GM12878 (cell line): Measurements from ENCODE around the gene CCDC107. TPM values are rescaled to one million over a fixed set of nuclear protein-coding genes. Genes with fewer than 3 reads are reported as not detected.

ENCODE experiments used
- BCL3 ChIP-seq: IDR thresholded peaks from 2 replicates; pipeline ENCODE4 v1.6.1; 2011; ENCODE audit warnings: borderline replicate concordance, low read depth, mild to moderate bottlenecking, moderate library complexity, low read length; ENCODE audit not compliant: insufficient read depth, poor library complexity, severe bottlenecking
- CBX5 ChIP-seq: sonication (generic); IDR thresholded peaks from 2 replicates; pipeline ENCODE4 v1.6.1; 2016; ENCODE audit warnings: low read depth, moderate library complexity, mild to moderate bottlenecking, inconsistent platforms
- EGR1 ChIP-seq, 2 experiments: IDR thresholded peaks; 1 replicate in 1 of 2; 2 replicates in 1 of 2; pipeline ENCODE4 v1.6.1; 2011 to 2012; ENCODE audit warnings: low read depth in 2 of 2, low read length in 2 of 2, borderline replicate concordance in 1 of 2, mild to moderate bottlenecking in 1 of 2, moderate library complexity in 1 of 2
- EP300 ChIP-seq, 2 experiments: fragments of 150-350 bp in 1 of 2; IDR thresholded peaks; 2 replicates each; pipeline ENCODE4 v1.6.1; 2011 to 2012; ENCODE audit warnings: low read depth in 2 of 2, low read length in 2 of 2, borderline replicate concordance in 1 of 2, improper control_type of control experiment in 1 of 2, inconsistent platforms in 1 of 2; ENCODE audit not compliant: control insufficient read depth in 1 of 2
- JUNB ChIP-seq: IDR thresholded peaks from 2 replicates; pipeline ENCODE4 v1.6.1; 2016; ENCODE audit warnings: antibody characterized with exemption, mild to moderate bottlenecking
- MXI1 ChIP-seq: fragments of 150-350 bp; IDR thresholded peaks from 2 replicates; pipeline ENCODE4 v1.6.1; 2011; ENCODE audit warnings: low read depth, mild to moderate bottlenecking, inconsistent platforms, low read length, improper control_type of control experiment
- MYC ChIP-seq: IDR thresholded peaks from 2 replicates; pipeline ENCODE4 v1.6.1; 2011; ENCODE audit warnings: mild to moderate bottlenecking, low read length, moderate library complexity, inconsistent platforms; ENCODE audit not compliant: insufficient read depth, insufficient replicate concordance, insufficient read length, severe bottlenecking
- NFXL1 ChIP-seq: fragments of 450-650 bp; IDR thresholded peaks from 2 replicates; pipeline ENCODE4 v1.6.1; 2017; ENCODE audit warnings: antibody characterized with exemption, mild to moderate bottlenecking, borderline replicate concordance
- RFX5 ChIP-seq: IDR thresholded peaks from 2 replicates; pipeline ENCODE4 v1.6.1; 2011; ENCODE audit warnings: low read depth, low read length, improper control_type of control experiment
- SMAD1 ChIP-seq: fragments of 450-650 bp; IDR thresholded peaks from 2 replicates; pipeline ENCODE4 v1.6.1; 2018; ENCODE audit warnings: mild to moderate bottlenecking, low read depth; ENCODE audit not compliant: partially characterized antibody
- SMC3 ChIP-seq: IDR thresholded peaks from 2 replicates; pipeline ENCODE4 v1.6.1; 2011; ENCODE audit warnings: low read length, improper control_type of control experiment, borderline replicate concordance
- SPI1 ChIP-seq: IDR thresholded peaks from 2 replicates; pipeline ENCODE4 v1.6.1; 2011; ENCODE audit warnings: low read depth, mild to moderate bottlenecking, low read length, moderate library complexity, borderline replicate concordance; ENCODE audit not compliant: insufficient read depth
- TARDBP ChIP-seq: IDR thresholded peaks from 2 replicates; pipeline ENCODE4 v1.6.1; 2016; ENCODE audit warnings: borderline replicate concordance
- TCF7 ChIP-seq: IDR thresholded peaks from 2 replicates; pipeline ENCODE4 v1.6.1; 2014; ENCODE audit warnings: antibody characterized with exemption, borderline replicate concordance
- polyA plus RNA-seq, 11 experiments: library from polyadenylated mRNA; depleted of rRNA in 4 of 11; unstranded in 6 of 11; stranded (reverse) in 5 of 11; fragments of >200 nt; fragmentation: Nextera tagmentation in 4 of 11; fragmentation: Illumina TruSeq in 1 of 11; extraction: Ambion mirVana in 4 of 11; extraction: Trizol in 1 of 11; gene quantifications; 1 replicate in 1 of 11; 2 replicates in 10 of 11; pipeline versions ENCODE4 v1.2.1 to v1.2.3, GENCODE V29; 2011 to 2016; ENCODE audit warnings: inconsistent platforms in 2 of 11, missing spikeins in 2 of 11, low read depth in 1 of 11
- total RNA-seq, 4 experiments: library from RNA; depleted of rRNA in 3 of 4; stranded (reverse); fragments of >200 nt in 3 of 4; fragmentation: Illumina TruSeq in 1 of 4; extraction: Trizol in 1 of 4; gene quantifications; 2 replicates each; pipeline versions ENCODE4 v1.2.1 to v1.2.3, GENCODE V29; 2013 to 2021
- TF ChIP-seq, protein P1 (sequence below): fragments of 450-650 bp; IDR thresholded peaks from 2 replicates; pipeline ENCODE4 v1.6.1; 2017; ENCODE audit warnings: antibody characterized with exemption, mild to moderate bottlenecking, moderate library complexity
- TF ChIP-seq, protein P2 (sequence below): fragments of 450-650 bp; IDR thresholded peaks from 2 replicates; pipeline ENCODE4 v1.6.1; 2016; ENCODE audit warnings: mild to moderate bottlenecking

The CCDC107 gene
- total and polyA plus RNA-seq, 10 of the 15 experiments (the other 5 are each of a cell fraction or from before 2014, with no cell fraction given): 0.19 to 18.3 (median 10.6) TPM

DNA sequence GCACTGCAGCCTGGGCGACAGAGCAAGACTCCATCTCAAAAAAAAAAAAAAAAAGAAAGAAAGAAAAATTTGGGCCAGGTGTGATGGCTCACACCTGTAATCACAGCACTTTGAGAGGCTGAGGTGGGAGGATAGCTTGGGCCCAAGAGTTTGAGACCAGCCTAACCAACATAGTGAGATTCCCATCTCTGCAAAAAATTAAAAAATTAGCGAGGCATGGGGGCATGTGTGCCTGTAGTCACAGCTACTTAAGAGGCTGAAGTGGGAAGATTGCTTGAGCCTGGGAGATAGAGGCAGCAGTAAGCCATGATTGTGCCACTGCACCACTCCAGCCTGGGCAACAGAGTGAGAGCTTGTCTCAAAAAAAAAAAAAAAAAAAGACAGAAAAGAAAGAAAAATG, 4.5 kb upstream of the CCDC107 start (continued):
- no peak for TF ChIP-seq RFX5
- TF ChIP-seq NFXL1: no peak
- TF ChIP-seq, protein P1, sequence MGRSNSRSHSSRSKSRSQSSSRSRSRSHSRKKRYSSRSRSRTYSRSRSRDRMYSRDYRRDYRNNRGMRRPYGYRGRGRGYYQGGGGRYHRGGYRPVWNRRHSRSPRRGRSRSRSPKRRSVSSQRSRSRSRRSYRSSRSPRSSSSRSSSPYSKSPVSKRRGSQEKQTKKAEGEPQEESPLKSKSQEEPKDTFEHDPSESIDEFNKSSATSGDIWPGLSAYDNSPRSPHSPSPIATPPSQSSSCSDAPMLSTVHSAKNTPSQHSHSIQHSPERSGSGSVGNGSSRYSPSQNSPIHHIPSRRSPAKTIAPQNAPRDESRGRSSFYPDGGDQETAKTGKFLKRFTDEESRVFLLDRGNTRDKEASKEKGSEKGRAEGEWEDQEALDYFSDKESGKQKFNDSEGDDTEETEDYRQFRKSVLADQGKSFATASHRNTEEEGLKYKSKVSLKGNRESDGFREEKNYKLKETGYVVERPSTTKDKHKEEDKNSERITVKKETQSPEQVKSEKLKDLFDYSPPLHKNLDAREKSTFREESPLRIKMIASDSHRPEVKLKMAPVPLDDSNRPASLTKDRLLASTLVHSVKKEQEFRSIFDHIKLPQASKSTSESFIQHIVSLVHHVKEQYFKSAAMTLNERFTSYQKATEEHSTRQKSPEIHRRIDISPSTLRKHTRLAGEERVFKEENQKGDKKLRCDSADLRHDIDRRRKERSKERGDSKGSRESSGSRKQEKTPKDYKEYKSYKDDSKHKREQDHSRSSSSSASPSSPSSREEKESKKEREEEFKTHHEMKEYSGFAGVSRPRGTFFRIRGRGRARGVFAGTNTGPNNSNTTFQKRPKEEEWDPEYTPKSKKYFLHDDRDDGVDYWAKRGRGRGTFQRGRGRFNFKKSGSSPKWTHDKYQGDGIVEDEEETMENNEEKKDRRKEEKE: no peak
- TF ChIP-seq CBX5: no peak
- no peak for TF ChIP-seq EP300 (IDR thresholded peaks at IDR 0.05; ENCODE audit: borderline replicate concordance in 1 of 2, control insufficient read depth in 1 of 2, low read depth in 2 of 2, low read length in 2 of 2)
- TF ChIP-seq SMC3: no peak
- no peak for TF ChIP-seq TCF7
- no peak for TF ChIP-seq JUNB
- no peak for TF ChIP-seq MYC
- TF ChIP-seq MXI1: no peak
- TF ChIP-seq EGR1 (IDR thresholded peaks at IDR 0.05; ENCODE audit: borderline replicate concordance in 1 of 2, low read depth in 2 of 2, low read length in 2 of 2): no peak
- no peak for TF ChIP-seq BCL3
- no peak for TF ChIP-seq SMAD1
- no peak for TF ChIP-seq TARDBP
- TF ChIP-seq, protein P2, sequence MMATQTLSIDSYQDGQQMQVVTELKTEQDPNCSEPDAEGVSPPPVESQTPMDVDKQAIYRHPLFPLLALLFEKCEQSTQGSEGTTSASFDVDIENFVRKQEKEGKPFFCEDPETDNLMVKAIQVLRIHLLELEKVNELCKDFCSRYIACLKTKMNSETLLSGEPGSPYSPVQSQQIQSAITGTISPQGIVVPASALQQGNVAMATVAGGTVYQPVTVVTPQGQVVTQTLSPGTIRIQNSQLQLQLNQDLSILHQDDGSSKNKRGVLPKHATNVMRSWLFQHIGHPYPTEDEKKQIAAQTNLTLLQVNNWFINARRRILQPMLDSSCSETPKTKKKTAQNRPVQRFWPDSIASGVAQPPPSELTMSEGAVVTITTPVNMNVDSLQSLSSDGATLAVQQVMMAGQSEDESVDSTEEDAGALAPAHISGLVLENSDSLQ: no peak
- no peak for TF ChIP-seq SPI1
